NT2/D1 (cell line): ENCODE results near the gene BACH2.

Experiments used
- SUZ12 ChIP-seq: IDR thresholded peaks from 2 replicates; pipeline ENCODE4 v1.6.1; 2011; ENCODE audit not compliant: insufficient read length, insufficient read depth; ENCODE audit errors: extremely low read depth
- YY1 ChIP-seq: IDR thresholded peaks from 2 replicates; pipeline ENCODE4 v1.6.1; 2011; ENCODE audit not compliant: insufficient read length, insufficient read depth
- ZNF274 ChIP-seq: IDR thresholded peaks from 2 replicates; pipeline ENCODE4 v1.6.1; 2011; ENCODE audit warnings: mild to moderate bottlenecking, low read depth, low read length

- TF ChIP-seq YY1 = no peak
- TF ChIP-seq SUZ12 = no peak
- no peak for TF ChIP-seq ZNF274
Measured at GRCh38 chr6:90305800-90306448, 9.3 kb upstream of the BACH2 start.
